Neural progenitor cell (in vitro differentiated cells): ENCODE data around the gene ITGAX. TPM values are rescaled to one million over a fixed set of nuclear protein-coding genes. Genes with fewer than 3 reads are reported as not detected.
"Not testable (repeated sequence)": the region's sequence is repeated elsewhere in the genome, so short reads cannot be mapped to it uniquely, and the experiment has no call there.

Experiments used
- DNase-seq: peaks from one replicate; pipeline ENCODE4 v3.0.0-alpha.2; 2016; ENCODE audit warnings: low spot score
- H2AFZ ChIP-seq: fragments of 200-600 bp; sonication (generic); replicated peaks from 2 replicates; pipeline ENCODE4 v1.6.1; 2016; ENCODE audit warnings: antibody characterized with exemption
- H3F3A ChIP-seq: fragments of 200-600 bp; sonication (generic); 2 replicates; pipeline ENCODE4 v1.6.1; 2016; ENCODE audit warnings: antibody characterized with exemption, low read depth
- H3K27ac ChIP-seq: fragments of 200-600 bp; sonication (generic); 2 replicates; pipeline ENCODE4 v1.5.1; 2016; ENCODE audit warnings: mild to moderate bottlenecking
- H3K27me3 ChIP-seq: fragments of 200-600 bp; sonication (generic); 2 replicates; pipeline ENCODE4 v1.6.1; 2016; ENCODE audit warnings: mild to moderate bottlenecking, moderate library complexity
- H3K36me3 ChIP-seq: fragments of 200-600 bp; sonication (generic); 2 replicates; pipeline ENCODE4 v1.5.1; 2016
- H3K4me1 ChIP-seq: fragments of 200-600 bp; sonication (generic); 2 replicates; pipeline ENCODE4 v1.6.1; 2016; ENCODE audit warnings: mixed run types
- H3K4me2 ChIP-seq: fragments of 200-600 bp; sonication (generic); 2 replicates; pipeline ENCODE4 v1.6.1; 2016
- H3K4me3 ChIP-seq: fragments of 200-600 bp; sonication (generic); 2 replicates; pipeline ENCODE4 v1.5.1; 2016
- H3K79me2 ChIP-seq: fragments of 200-600 bp; sonication (generic); 2 replicates; pipeline ENCODE4 v1.6.1; 2016; ENCODE audit warnings: low read depth
- H3K9ac ChIP-seq: fragments of 200-600 bp; sonication (generic); 2 replicates; pipeline ENCODE4 v1.6.1; 2016
- H3K9me3 ChIP-seq: fragments of 200-600 bp; sonication (generic); 2 replicates; pipeline ENCODE4 v1.5.1; 2016; ENCODE audit warnings: low read depth
- H4K20me1 ChIP-seq: fragments of 200-600 bp; sonication (generic); 2 replicates; pipeline ENCODE4 v1.6.1; 2016; ENCODE audit warnings: low read depth
- H3K27ac Mint-ChIP-seq: 3 replicates; pipeline ENCODE4 v1.8.0; 2021; ENCODE audit warnings: mixed read lengths
- H3K27me3 Mint-ChIP-seq: 2 replicates; pipeline ENCODE4 v1.8.0; 2022; ENCODE audit warnings: low read depth, mild to moderate bottlenecking, inconsistent platforms, moderate library complexity, mixed read lengths; ENCODE audit not compliant: insufficient read depth
- H3K36me3 Mint-ChIP-seq: 3 replicates; pipeline ENCODE4 v1.8.0; 2021; ENCODE audit warnings: mixed read lengths
- H3K4me1 Mint-ChIP-seq: 3 replicates; pipeline ENCODE4 v1.8.0; 2021; ENCODE audit warnings: mixed read lengths
- H3K4me3 Mint-ChIP-seq: 3 replicates; pipeline ENCODE4 v1.8.0; 2021; ENCODE audit warnings: mild to moderate bottlenecking, moderate library complexity, mixed read lengths
- H3K9me3 Mint-ChIP-seq: 3 replicates; pipeline ENCODE4 v1.8.0; 2020; ENCODE audit warnings: mixed read lengths
- EZH2 ChIP-seq: fragments of 200-600 bp; sonication (generic); IDR thresholded peaks from 2 replicates; pipeline ENCODE4 v1.6.1; 2017; ENCODE audit warnings: antibody characterized with exemption, mild to moderate bottlenecking, moderate library complexity
- EZH2phosphoT487 ChIP-seq: fragments of 200-600 bp; sonication (generic); IDR thresholded peaks from 2 replicates; pipeline ENCODE4 v1.6.1; 2017; ENCODE audit warnings: antibody characterized with exemption
- total RNA-seq: library from RNA; depleted of rRNA; stranded (reverse); fragments of >200 nt; gene quantifications from 2 replicates; pipeline ENCODE4 v1.2.3, GENCODE V29; 2015; ENCODE audit warnings: low replicate concordance
- TF ChIP-seq, protein P1 (sequence below): fragments of 200-600 bp; sonication (generic); IDR thresholded peaks from 2 replicates; pipeline ENCODE4 v1.5.1; 2017; ENCODE audit warnings: antibody characterized with exemption, mild to moderate bottlenecking

ITGAX gene
- total RNA-seq, 1 donor from 2014 or later, result not detected

DNA sequence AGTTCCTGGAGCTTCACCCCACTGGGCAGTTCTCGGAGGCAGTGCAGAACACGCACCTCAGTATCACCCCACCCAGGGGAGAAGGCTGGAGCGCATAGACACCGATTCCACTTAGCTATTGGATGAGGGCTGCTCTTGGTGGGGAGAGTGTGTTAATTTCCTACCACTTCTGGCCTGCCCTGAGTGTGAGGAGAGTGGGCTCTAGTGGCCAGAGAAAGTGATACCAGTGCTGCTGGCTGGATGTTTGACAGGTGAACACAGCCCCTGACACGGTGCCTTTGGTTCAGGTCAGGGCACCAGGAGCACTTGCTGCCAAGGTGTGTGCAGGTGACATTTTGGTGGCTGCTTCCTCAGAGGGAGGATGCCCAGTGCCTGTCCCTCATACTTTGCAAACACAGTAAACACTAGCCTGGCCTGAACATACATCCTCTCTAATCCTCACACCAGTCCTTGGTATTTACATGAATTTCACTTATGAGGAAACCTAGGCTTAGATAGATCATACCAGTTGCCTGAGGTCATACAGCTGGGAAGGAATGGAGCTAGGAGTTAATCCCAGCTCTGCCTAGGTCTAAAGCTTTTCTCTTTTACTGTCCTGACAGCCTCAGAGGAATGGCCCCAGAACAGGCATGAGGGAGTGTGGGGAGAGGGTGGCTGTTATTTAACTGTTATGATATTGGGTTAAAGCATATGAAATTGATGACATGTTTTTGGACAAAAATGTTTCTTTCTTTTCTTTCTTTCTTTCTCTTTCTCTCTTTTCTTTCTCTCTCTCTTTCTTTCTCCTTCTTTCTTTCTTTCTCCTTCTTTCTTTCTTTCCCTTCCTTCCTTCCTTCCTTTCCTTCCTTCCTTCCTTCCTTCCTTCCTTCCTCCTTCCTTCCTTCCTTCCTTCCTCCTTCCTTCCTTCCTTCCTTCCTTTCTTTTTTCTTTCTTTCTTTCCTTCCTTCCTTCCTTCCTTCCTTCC is 21.0 kb upstream of the ITGAX start:
- no peaks in the 10 kb centered on the region for H3K4me1 Mint-ChIP-seq
- Histone ChIP-seq H3K9ac (no peak overlapping the region), H3F3A (peaks cover 4% of the 10 kb centered on the region), H3K4me1 (no peaks in the 10 kb centered on the region), H3K79me2 (no peaks in the 10 kb centered on the region), H3K36me3 (no peaks in the 10 kb centered on the region), H3K9me3 (no peaks in the 10 kb centered on the region), H3K4me2 (no peak overlapping the region), H4K20me1 (no peaks in the 10 kb centered on the region), H3K27ac (no peak overlapping the region), H3K4me3 (no peak overlapping the region), H2AFZ (no peak overlapping the region), H3K27me3 (peaks cover 46% of the 10 kb centered on the region)
- TF ChIP-seq, protein P1, sequence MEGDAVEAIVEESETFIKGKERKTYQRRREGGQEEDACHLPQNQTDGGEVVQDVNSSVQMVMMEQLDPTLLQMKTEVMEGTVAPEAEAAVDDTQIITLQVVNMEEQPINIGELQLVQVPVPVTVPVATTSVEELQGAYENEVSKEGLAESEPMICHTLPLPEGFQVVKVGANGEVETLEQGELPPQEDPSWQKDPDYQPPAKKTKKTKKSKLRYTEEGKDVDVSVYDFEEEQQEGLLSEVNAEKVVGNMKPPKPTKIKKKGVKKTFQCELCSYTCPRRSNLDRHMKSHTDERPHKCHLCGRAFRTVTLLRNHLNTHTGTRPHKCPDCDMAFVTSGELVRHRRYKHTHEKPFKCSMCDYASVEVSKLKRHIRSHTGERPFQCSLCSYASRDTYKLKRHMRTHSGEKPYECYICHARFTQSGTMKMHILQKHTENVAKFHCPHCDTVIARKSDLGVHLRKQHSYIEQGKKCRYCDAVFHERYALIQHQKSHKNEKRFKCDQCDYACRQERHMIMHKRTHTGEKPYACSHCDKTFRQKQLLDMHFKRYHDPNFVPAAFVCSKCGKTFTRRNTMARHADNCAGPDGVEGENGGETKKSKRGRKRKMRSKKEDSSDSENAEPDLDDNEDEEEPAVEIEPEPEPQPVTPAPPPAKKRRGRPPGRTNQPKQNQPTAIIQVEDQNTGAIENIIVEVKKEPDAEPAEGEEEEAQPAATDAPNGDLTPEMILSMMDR, result peak; percentile 39
- no peak for TF ChIP-seq EZH2phosphoT487
- DNase-seq, result peak; percentile 43
- H3K9me3 Mint-ChIP-seq, result peaks cover 13% of the 10 kb centered on the region
- no peak overlapping the region for H3K27ac Mint-ChIP-seq
- no peak overlapping the region for H3K4me3 Mint-ChIP-seq
- H3K27me3 Mint-ChIP-seq, result peaks cover 38% of the 10 kb centered on the region
- no peaks in the 10 kb centered on the region for H3K36me3 Mint-ChIP-seq

DNA sequence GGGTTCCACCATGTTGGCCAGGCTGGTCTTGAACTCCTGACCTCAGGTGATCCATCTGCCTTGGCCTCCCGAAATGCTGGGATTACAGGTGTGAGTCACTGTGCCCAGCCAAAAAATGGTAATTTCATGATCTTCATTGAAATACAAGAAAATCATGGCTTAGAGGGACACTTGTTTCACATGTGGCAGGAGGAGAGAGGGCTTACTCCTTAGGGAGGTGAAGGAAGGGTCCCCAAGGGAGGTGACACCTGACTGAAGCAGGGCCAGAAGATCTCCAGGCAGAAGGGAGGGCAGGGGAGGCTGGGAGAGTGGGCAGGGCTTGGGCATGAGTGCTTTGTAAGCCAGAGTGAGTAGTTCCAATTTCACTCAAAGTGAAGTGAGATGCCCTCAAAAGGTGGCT is 20.0 kb upstream of the ITGAX start:
- H3K27me3 Mint-ChIP-seq, result peaks cover 33% of the 10 kb centered on the region
- no peaks in the 10 kb centered on the region for H3K4me1 ChIP-seq
- H3K27me3 ChIP-seq, result peaks cover 36% of the 10 kb centered on the region
- DNase-seq, result no peak
- H3K79me2 ChIP-seq, result no peaks in the 10 kb centered on the region
- H3K36me3 ChIP-seq, result no peaks in the 10 kb centered on the region
- H3K4me3 ChIP-seq, result no peak overlapping the region
- no peaks in the 10 kb centered on the region for H3K36me3 Mint-ChIP-seq
- no peaks in the 10 kb centered on the region for H3K4me1 Mint-ChIP-seq
- H3K27ac ChIP-seq, result no peak overlapping the region
- H3K9me3 ChIP-seq, result no peaks in the 10 kb centered on the region
- no peak overlapping the region for H3K9ac ChIP-seq
- peaks cover 4% of the 10 kb centered on the region for H3F3A ChIP-seq
- H4K20me1 ChIP-seq, result no peaks in the 10 kb centered on the region
- no peak for TF ChIP-seq EZH2
- TF ChIP-seq, protein P1, result no peak
- TF ChIP-seq EZH2phosphoT487, result no peak
- no peak overlapping the region for H3K4me3 Mint-ChIP-seq
- H3K4me2 ChIP-seq, result no peak overlapping the region
- no peak overlapping the region for H2AFZ ChIP-seq
- peaks cover 13% of the 10 kb centered on the region for H3K9me3 Mint-ChIP-seq
- H3K27ac Mint-ChIP-seq, result no peak overlapping the region

DNA sequence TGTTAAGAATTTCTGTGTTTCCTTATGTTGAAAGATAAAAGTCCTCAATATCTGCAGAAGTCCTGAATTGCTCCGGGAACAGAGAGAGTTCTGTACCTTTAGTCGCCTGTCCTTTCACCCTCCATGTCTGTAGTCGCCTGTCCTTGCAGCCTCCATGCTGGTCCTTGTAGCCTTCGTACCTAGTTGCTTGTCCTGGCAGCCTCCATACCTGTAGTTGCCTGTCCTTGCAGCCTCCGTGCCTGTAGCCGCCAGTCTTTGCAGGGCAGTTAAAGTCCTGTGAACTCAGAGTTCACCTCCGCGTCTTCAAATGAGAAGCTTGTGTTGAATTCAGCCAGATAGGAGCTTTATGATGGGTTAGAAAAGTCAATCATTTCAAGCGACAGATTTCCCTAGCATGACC is 19.5 kb upstream of the ITGAX start:
- Mint-ChIP-seq H3K9me3 (peaks cover 13% of the 10 kb centered on the region), H3K4me3 (no peak overlapping the region), H3K36me3 (no peaks in the 10 kb centered on the region), H3K27me3 (peaks cover 28% of the 10 kb centered on the region), H3K27ac (no peak overlapping the region), H3K4me1 (no peaks in the 10 kb centered on the region)
- Histone ChIP-seq H4K20me1 (no peaks in the 10 kb centered on the region), H3K4me1 (no peaks in the 10 kb centered on the region), H3K79me2 (no peaks in the 10 kb centered on the region), H3K9me3 (no peaks in the 10 kb centered on the region), H2AFZ (no peak overlapping the region), H3K4me2 (no peak overlapping the region), H3K36me3 (no peaks in the 10 kb centered on the region), H3K27me3 (peaks cover 32% of the 10 kb centered on the region), H3F3A (peaks cover 2% of the 10 kb centered on the region), H3K9ac (no peak overlapping the region), H3K4me3 (no peak overlapping the region), H3K27ac (no peak overlapping the region)
- DNase-seq, result no peak
- TF ChIP-seq, protein P1, result no peak
- no peak for TF ChIP-seq EZH2
- no peak for TF ChIP-seq EZH2phosphoT487

DNA sequence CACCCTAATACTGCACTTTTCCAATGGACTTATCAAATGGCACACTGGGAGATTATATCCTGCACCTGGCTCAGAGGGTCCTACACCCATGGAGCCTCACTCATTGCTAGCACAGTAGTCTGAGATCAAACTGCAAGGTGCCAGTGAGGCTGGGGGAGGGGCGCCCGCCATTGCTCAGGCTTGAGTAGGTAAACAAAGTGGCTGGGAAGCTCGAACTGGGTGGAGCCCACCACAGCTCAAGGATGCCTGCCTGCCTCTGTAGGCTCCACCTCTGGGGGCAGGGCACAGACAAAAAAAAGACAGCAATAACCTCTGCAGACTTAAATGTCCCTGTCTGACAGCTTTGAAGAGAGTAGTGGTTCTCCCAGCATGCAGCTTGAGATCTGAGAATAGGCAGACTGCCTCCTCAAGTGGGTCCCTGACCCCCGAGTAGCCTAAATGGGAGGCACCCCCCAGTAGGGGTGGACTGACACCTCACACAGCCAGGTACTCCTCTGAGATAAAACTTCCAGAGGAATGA is 16.8 kb upstream of the ITGAX start:
- not testable (repeated sequence) for H4K20me1 ChIP-seq, H3K27me3 Mint-ChIP-seq, H3K4me1 ChIP-seq, H3K4me1 Mint-ChIP-seq, H3K4me3 ChIP-seq, H3K79me2 ChIP-seq, H3K4me2 ChIP-seq, H2AFZ ChIP-seq, H3K27me3 ChIP-seq, H3F3A ChIP-seq, H3K36me3 ChIP-seq, H3K36me3 Mint-ChIP-seq, H3K27ac Mint-ChIP-seq, H3K9me3 Mint-ChIP-seq, H3K27ac ChIP-seq, H3K9ac ChIP-seq, H3K9me3 ChIP-seq, H3K4me3 Mint-ChIP-seq, DNase-seq
